Superior temporal gyrus (tissue), 1 donor: ENCODE results near the gene ATXN1.

Experiments
- DNase-seq: peaks from one replicate; pipeline ENCODE4 v3.0.0-alpha.2; 2016; ENCODE audit errors: extremely low spot score

The ATXN1 gene

DNA sequence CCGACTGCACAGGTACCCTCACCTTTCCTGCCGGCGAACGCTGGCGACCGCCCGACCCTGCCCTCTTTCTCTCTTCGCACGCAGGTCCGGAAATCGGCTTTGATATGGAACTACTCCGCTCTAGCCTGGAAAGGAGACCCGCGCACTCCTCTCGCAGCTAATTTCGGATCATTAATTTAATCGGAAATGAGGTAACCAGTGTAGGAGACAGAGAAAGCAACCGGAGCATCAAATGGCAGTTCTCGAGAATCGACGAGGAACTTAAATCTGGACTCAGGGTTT lies 949 bp upstream of the ATXN1 start:
- no peak for DNase-seq

DNA sequence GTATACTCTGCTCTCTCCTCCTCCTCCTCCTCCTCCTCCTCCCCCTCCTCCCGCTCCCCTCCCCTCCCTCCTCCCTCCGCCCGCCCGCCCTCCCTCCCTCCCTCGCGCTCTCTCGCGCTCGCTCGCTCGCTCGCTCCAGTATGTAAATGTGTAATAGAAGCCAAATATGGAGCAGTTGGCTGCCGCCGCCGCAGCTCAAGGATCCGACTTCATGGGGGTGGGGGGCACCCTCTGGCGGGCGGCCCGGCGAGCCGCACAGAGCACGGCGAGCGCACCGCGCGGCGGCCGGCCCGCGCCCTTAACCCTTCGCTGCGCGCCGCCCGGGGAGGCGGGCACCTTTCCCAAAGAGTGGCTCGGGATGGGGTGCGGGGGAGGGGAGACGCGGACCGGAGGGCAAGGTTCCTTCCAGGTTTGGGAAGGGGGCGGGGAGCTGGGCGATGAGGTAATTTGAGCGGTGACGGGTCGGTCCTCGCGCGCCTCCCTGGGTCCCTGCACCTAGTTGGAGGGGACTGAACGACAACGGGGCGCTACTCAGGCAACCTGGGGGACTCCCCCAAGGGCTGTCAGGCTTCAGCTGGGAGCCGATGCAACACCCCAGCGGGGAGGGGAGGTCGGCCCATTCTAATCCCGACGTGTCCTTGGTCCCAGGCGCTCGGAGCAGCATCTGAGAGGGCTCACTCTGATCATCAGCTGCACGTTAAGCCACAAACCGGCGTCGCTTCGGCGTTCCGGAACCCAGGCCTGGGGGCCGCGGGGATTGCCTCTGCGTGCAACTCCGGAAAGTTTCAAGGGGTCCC lies 409 bp upstream of the ATXN1 start:
- DNase-seq, result peak; percentile 73

DNA sequence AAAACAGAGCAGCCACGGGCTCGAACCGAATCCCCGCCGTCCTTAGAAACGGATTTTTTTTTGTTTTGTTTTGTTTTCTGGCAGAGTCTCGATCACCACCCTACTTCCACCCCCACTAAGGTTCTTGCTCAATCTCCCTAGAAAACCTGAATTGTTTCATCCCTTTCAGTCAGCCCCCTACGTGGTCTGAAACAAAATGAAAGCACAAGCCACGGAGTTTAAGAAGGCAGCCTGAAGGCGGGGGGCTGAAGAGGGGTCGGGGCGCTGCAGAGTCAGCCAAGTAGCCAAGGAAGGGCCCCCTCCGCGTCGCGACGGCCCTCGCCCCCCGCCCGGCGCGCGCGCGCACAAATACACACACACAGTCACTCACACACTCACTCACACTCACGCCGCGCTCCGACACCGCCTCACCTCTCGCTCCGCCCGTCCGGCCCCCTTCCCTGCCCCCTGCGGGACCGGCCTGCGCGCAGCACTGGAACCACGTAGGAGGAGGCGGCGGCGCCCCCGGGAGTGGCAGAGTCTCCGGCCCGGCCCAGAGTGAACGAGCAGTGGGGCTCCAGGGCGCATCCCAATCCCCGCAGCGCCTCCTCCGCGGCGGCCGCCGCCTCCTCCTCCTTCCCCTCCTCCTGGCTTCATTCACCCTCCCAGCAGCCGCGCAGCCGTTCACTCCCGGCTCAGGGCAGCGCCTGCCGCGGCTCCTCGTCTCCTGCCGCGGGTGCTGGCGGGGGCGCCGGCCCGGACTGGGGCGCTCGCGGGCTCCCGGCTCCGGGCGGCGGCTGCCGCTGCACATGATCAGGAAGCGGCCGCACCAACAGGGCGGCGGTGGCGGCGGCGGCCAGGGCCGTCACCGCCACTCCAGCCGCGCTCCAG lies 1.4 kb downstream of the ATXN1 start:
- peak; percentile 72 for DNase-seq

DNA sequence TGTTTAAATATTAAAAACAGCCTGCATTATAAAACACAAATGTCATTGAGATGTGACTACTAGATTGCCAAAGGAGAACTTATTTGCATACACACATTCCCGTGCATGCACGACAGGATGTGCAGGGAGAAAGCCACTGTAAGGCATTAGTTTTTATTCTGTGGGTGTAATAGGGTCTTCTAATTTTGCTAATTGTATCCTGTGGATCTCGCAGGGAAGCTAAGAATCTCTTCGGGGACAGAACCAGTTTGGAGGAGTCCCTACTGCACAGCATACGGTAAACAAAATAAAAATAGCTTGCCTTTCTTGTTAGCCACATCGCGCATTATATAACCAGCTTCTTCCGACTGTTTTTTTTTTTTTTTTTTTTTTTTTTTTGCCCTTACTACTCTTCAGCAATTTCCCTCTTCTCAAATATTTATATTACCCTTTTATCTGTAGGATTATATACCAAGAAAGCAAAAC lies 2.0 kb downstream of the ATXN1 start:
- DNase-seq, result peak; percentile 82

DNA sequence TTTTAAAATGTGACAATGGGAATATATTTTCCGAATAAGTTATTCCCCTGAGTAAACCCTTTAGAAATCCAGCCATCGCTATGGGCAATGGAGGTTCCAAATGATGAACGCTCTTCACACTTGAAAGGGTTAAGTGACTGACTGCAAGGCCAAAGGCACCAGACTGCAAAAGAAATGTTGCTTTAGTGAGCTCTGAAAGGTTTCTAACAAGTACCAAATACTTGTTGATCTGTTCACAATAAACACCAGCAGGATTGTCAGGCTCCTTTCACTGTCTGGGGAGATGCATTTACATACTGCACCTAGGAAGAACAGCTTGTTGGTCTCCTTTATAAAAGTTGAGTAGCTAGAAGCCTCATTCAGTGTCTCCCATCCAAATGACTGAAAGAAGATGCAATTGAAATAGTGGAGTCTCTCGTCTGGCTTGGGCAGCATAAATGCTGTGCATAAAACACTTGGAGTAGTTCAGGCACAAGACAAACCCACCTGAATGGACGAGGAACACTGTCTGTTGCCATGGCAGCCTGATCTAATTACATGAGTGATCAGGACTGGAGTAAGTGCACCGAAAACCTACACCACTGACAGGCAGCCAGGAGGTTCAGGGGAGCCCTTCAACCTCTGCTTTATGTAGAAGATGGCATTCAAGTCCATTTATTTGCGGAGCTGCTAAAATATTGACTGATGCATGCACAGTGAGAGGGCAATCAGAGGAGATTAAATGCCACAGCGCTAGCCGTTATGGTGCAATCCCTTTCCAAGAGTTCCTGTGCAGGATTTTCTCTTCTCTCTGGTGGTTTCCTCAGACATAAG lies 2.9 kb downstream of the ATXN1 start:
- peak; percentile 70 for DNase-seq

DNA sequence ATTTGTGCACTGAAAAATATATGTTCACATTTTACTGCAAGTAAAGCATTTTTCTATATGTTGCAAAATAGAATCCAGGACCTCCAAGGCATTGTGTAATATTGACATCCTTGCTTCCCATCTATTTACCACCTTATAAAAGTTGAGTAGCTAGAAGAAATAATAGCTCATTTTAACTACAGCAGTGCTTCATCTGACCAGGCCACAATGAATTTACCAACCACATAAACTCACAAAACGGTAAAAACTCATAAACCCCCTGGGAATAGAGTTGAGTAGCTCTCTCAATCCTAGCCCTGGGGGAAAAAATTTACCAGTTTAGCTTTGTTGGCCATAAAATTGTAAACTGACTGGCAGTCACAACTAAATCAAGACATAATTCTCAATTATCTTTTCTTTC lies 3.9 kb downstream of the ATXN1 start:
- no peak for DNase-seq

DNA sequence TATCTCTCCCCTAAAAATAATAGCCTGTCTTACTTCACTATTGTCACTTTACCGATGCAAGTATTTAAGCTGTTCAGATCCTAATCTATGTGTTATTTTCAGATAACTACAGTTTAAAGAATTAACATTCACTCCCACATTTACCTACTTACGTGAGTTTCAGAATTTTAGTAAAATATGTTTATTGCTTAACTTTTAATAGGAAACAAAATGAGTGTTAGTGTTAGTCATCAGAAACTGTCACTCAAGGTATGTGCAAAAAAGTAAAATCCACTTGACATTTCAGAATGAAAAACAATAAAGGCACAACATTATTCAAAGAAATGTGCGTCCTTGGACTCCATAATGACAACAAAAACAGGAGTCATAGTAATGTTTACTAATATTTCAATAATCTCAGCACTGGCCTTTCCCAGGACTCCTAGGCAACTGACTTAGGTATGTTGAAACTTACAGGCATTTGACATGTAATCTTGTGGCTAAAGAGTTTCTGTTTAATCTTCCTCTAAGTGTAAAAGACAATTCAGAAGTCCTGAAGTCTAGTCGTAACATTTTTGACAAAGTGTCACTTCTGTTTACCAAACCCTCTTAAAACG lies 4.5 kb downstream of the ATXN1 start:
- DNase-seq, result no peak

DNA sequence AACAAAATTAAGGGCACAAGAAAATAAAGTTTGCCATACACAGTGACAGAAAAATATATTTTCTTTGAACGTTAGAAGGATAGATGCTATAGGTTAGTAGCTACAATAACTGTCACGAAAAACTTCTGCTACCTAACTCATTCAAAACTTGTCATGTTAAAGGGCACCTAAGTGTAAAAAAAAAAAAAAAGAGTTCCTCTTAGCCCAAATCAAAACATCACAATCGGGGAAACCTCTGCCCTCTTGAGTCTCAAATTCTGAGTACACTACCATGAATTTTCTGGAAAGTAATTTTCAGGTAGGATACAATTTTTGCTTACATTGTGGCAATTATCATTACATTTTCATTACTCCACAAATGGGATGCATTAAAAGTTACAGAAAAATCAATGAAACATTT lies 5.7 kb downstream of the ATXN1 start:
- DNase-seq, result no peak

DNA sequence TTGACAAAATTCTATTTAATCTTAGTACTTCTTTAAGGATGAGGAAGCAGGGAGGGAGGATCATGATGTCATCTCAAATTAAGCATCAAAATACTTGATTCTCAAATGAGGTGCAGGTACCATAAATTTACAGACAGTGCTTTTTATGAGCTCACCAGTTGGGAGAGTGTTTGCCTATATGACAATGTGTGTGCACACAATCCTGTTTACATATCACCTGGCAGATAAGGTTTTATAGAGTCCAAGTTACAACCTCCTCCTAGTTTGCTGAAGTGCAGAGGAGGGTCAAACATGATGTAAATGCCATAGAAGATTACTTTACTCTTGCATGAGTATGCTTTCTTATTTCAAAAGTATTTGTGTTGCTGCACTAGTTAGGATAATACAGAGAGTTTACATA lies 6.4 kb downstream of the ATXN1 start:
- DNase-seq, result no peak

DNA sequence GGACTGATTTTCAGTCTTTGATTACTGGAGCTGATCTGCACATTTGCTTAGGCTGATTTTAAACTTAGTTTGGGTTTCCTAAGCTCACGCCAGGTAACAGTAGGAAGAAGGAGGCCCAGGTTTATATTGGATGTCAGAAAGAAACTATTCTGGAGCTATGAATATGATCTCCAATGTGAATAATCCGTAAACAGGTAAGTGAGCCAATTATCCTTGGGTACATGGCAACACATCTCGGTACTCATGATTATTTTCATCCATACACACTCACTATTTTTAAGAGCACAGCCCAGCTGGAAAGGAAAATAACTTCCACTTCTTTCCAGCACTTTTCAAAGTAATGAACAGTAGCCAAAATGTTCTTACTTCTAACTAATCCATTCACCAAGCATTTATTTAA lies 7.0 kb downstream of the ATXN1 start:
- no peak for DNase-seq

DNA sequence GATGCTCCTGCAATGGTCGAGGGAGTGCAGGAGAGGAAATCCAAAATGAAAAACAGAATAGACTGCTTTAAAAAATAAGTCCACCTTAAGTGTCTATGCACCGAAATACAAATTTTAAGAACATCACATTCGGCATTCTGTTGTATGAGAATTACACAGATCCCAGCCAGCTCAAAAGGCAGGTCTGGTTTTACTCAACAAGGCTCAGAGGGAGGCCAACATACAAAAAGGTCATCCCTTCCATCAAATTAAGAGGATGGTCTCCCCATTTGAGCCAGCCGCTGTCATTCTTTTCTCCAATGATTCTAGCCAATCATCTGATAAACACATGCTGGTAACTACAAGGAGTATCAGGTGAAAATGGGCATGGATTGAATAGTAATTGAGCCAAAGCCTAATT lies 7.9 kb downstream of the ATXN1 start:
- DNase-seq, result no peak

DNA sequence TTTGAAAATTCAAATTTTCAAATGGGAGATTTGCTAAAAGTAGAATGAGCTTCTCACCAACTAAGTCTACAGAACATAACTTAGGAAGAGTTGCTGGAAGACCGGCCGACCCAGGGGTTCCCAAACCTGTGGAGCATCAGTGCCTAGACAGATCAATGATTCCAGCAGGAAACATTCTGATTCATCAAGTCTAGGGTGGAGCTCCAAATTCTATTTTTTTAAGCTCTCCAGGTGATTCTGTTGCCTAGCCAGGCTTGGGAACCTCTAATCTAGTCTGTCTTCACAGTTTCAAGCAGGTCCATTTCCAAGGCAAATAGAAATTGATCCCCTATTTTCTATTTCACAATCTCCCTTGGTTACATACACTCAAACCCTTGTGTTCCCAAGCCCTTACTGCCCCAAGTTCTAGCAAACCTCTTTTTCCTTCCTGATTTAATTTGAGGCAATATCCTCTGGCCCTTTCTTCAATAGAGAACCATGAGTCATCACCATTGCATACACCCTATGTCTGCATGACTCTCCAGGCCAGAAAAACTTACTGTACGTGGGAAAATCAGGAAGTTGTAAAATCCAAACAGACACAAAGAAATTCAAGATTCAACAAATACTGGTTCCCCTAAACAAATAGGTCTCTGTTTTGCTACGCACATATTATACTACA lies 8.9 kb downstream of the ATXN1 start:
- no peak for DNase-seq

DNA sequence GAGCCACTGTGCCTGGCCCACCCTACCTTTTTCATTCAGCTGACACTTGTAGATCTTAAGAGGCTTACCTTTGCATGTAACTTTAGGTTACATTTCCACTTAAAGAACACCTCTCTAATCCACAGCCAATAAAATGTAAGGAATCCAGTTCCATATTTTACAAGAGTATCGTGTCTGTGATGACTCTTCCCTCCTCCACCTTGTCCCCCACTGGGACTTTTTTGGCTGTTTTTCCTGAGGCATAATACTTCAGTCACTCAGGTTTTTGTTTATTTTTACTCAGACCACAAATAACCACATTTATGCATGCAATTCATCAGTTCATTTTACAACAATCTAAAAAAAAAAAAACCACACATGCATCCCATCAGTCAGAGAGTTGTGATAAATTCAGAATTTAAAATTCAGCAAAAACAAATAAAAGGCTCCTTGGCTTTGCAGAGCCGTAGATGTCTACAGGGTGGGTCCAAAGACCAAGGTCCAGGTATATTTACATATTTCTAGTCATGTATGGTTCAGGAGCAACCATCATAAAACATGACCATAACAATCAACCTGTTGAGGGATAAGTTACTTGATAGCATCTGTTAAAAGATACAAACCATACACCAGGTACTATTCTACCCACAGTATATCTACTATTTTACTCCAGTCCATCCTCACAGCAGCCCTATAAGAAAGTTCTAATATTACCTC lies 9.9 kb downstream of the ATXN1 start:
- DNase-seq, result no peak

DNA sequence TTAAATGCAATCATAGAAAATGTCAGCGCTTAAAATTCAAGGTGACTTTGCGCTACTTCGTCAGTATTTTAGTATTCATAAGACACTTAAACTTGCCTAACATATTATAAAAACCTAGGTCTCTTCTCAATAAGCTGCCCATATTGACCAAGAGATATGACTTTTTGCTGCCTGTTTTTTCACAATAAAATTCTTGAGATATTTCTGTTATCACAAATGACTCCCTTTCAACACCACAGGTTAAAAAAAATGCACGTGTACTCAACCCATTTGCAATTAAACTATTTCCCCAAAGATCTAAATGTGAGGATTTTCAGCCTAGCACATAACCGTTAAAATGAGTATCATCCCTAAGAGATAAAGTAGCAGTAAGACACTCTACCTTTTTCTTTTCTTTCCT lies 10.7 kb downstream of the ATXN1 start:
- DNase-seq, result no peak

DNA sequence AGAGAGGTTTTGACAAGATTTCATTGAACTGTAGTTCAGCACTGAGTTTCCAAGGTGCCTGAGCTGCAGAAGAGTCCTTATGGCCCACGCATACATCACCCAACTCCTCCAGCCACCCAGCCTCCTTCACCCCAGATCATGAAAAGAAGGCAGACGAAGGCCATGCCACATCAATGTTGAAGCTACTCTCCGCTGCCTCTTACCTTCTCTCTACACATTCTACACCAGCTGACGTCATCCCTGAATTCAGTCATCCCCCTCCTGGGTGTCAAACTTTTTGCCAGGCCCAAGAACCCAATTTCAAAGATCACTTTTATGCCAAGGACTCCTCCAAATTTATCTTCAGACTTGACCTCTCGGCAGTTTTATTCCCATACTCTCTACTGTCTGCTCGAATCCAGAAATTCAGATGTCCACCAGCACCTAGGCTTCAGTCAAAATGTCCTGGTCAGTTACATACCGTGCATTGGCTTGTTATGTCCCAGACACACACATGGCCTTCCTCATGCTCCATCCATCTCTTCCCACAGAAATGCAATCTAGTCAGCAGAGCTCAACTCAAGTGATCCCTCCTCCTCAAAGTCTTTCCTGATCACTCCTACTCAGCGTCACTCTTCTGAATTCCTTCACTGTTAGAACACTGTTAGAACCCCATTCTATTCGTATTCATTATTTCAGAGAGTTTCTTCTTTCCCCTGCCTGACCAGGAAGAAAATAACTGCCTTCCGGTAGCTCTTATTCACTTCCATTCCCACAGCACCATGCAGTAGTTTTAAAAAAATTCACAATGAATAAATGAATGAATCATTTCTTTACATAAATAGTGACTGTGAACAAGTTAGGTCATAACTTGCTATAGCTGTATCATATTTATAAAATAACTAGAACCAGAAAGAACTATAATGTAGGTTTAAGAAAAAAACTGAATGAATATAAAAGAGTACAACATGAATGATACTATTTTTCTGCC lies 11.5 kb downstream of the ATXN1 start:
- no peak for DNase-seq

DNA sequence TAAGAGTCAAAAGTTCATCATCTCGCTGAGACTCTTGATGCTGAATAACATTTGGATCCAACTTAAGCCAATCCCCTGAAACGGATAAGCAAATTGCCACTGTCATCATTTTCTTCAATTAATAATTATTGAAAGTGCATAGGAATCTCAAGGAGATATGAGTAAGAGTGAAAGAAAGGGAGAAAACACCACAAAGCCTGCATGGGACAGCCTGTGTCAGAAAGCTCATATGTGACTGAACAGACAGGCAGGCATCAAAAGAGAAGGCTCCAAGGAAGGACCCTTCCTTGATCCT lies 13.3 kb downstream of the ATXN1 start:
- no peak for DNase-seq

DNA sequence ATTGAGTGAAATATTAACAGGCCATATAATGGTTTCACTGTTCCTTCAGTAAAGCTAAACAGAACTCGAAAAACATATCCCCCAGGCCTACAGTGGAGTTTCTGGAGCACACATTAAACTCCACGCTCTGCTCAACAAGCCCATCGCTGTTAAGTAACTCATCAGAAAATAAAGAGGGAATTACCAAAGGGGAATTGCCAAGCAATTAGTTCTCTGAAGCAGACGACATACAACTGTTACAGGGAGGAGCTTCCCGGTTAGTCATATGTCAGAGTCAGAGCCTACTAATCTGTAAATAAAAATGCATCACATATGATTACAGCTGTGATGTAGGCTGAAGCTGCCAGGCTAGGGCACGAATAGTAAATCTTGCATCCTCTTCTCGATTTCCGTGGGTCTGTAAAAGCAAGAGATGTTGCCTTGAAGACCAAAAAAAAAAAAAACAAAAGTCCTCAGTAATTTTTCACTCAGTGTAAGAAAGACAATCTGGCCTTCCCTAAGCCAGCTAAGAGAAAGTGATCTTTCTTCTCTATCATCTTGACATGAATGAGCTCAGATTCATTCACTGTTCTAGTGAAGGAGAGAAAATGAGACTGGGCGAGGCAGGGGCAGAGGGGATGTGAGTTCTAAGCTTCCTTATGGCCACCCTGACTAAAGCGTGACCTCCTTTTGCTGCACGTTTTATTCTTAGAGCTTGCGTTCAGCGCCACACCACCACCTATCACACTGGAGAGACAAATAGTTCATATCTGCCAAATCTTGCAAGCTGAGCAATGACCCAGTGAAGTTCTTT lies 13.8 kb downstream of the ATXN1 start:
- no peak for DNase-seq

DNA sequence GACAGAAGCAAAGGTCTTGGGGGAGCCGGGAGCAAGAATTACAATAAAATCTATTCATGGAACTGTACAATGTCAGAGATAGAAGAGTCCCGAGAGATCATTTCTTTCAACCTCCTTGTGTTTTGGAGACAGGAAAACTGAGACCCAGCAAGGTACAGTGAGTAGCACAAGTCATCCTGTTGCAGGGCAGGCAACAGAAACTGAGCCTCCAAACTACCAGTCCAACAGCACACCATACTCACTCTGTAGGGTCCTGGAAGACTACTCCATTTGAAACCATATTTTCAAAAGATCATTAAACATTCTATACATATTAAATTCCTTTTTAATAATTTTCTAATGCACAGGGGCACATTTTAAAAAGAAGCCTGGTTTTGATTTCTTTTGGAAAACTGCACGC lies 14.4 kb downstream of the ATXN1 start:
- DNase-seq, result no peak

DNA sequence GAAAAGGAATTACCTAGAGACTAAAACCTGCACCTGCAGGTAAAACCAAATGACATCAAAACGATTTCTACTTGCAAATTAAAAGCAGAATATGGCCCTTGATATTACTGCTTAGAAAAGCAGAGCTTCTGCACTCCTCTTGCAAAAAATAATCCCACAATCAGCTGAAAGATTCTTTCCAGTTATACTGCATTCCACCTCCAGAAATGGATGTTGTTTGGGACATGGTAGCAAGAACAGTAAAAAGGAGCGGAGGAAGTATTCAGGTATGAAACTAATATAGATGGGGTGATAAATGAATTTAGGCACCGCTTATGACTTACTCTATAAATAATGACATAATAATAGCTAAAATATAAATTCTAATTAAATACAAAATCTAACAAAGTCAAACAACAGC lies 14.9 kb downstream of the ATXN1 start:
- no peak for DNase-seq
